ENCODE data around the gene EIF4E2. TPM values are rescaled to one million over a fixed set of nuclear protein-coding genes. Genes with fewer than 3 reads are reported as not detected.

EIF4E2 gene
- total and polyA plus RNA-seq, 2 donors (not counting 3 experiments of a cell fraction or from before 2014, with no cell fraction given): 50.0 to 96.5 TPM

- Histone ChIP-seq H4K20me1 (replicated peaks; ENCODE audit: control insufficient read depth, extremely low read depth, insufficient read depth, low read length) (no peaks in the 10 kb centered on the region), H3K4me3 (replicated peaks in 1 of 3; ENCODE audit: insufficient read depth in 1 of 3, low read depth in 1 of 3, low read length in 3 of 3) (no peak overlapping the region), H3K9me1 (replicated peaks; ENCODE audit: control insufficient read depth, extremely low read depth, insufficient read depth, low read length) (no peaks in the 10 kb centered on the region), H3K79me2 (ENCODE audit: control insufficient read depth, insufficient read depth, low read length) (no peaks in the 10 kb centered on the region), H3K4me1 (ENCODE audit: control insufficient read depth, extremely low read depth, insufficient read depth, low read length) (no peaks in the 10 kb centered on the region), H3K27ac (ENCODE audit: insufficient read depth, low read depth, low read length) (no peak overlapping the region), H3K27me3 (ENCODE audit: control insufficient read depth in 2 of 2, insufficient read depth in 2 of 2, low read length in 2 of 2) (peaks cover 18 to 22% of the 10 kb centered on the region in 2 experiments), H3K9me3 (replicated peaks; ENCODE audit: control insufficient read depth, insufficient read depth, low read length) (no peaks in the 10 kb centered on the region), H3K36me3 (ENCODE audit: control insufficient read depth in 2 of 2, extremely low read depth in 1 of 2, insufficient read depth in 2 of 2, low read length in 2 of 2) (no peaks in the 10 kb centered on the region), H3K9ac (replicated peaks; ENCODE audit: extremely low read depth, insufficient read depth, low read length) (no peak overlapping the region), H3K4me2 (ENCODE audit: insufficient read depth, low read length) (no peak overlapping the region), H2AFZ (ENCODE audit: low read depth, low read length) (no peak overlapping the region)
- intact Hi-C loops (cut with micrococcal nuclease) (loop anchor here (2.0 kb wide), 1 partner anchor 26 kb away; the partner anchor contains the start of genes EIF4E2 and TIGD1), dilution Hi-C loops (cut with MboI; ENCODE audit: extremely low pct_ligation_motif_present, low sequenced_read_pairs) (no loop called here)
- DNase-seq (ENCODE audit: low read depth, low spot score): no peak
- FAIRE-seq: no peak
- ChIA-PET POLR2A (no interaction called here), CTCF (no interaction called here)
- TF ChIP-seq POLR2AphosphoS5 (IDR thresholded peaks at IDR 0.05; ENCODE audit: insufficient read depth, low read depth, low read length): no peak
- TF ChIP-seq EZH2 (IDR thresholded peaks at IDR 0.05; ENCODE audit: borderline replicate concordance, low read depth, low read length, severe bottlenecking): no peak
- TF ChIP-seq MYC (IDR thresholded peaks at IDR 0.05; ENCODE audit: low read depth, low read length): no peak
- no peak for TF ChIP-seq CTCF (IDR thresholded peaks at IDR 0.05; ENCODE audit: extremely low read depth in 1 of 2, insufficient read depth in 1 of 2, low read depth in 1 of 2, low read length in 2 of 2)
- TF ChIP-seq POLR2A (IDR thresholded peaks at IDR 0.05; ENCODE audit: low read depth, low read length): no peak
- no peak for TF ChIP-seq GATA2 (IDR thresholded peaks at IDR 0.05; ENCODE audit: insufficient read depth, insufficient read length, low read depth, low read length)
- no peak for TF ChIP-seq MAX (IDR thresholded peaks at IDR 0.05; ENCODE audit: insufficient read depth, insufficient read length)
- TF ChIP-seq FOS (IDR thresholded peaks at IDR 0.05; ENCODE audit: borderline replicate concordance, insufficient read depth, low read length): no peak
- no peak for TF ChIP-seq JUN (IDR thresholded peaks at IDR 0.05; ENCODE audit: borderline replicate concordance, insufficient read depth, insufficient read length, low read depth)
- BruUV-seq (replicated peaks): no TSS peak
Observed at GRCh38 chr2:232525199-232525598, 25.3 kb upstream of the EIF4E2 start.

Measured in endothelial cell of umbilical vein (primary cell).